ENCODE data around the gene FRMD7. TPM values are rescaled to one million over a fixed set of nuclear protein-coding genes. Genes with fewer than 3 reads are reported as not detected.
"Not testable (repeated sequence)": the region's sequence is repeated elsewhere in the genome, so short reads cannot be mapped to it uniquely, and the experiment has no call there.

FRMD7 gene
- total RNA-seq, 3 donors from 2014 or later = not detected

DNA sequence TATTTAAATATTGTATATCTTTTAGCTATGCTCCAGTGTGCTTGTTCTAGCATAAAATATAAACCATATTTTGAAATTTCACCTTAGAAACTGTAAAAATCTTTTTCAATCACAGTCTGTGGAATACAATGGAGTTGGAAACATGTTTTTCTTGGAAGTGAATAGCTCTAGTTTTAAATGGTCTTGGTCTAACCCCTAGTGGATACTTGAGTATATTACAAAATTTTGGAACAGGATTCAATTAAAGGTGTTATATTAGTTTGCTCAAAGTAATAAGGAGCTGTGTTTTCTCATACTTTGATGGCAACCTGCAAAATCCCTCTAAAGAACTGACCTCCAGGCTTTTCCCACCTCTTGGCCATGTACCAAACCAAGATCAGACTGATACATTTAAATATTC, 56.6 kb downstream of the FRMD7 start:
- H3K4me3 Mint-ChIP-seq = no peak overlapping the region
- peaks cover 3% of the 10 kb centered on the region for H3K36me3 Mint-ChIP-seq (ENCODE audit: insufficient read depth)
- no peaks in the 10 kb centered on the region for H3K9me3 Mint-ChIP-seq
- DNase-seq (no peak), ATAC-seq (no peak)
- no peaks in the 10 kb centered on the region for H3K4me1 Mint-ChIP-seq (ENCODE audit: low read depth)
- H3K27me3 Mint-ChIP-seq (ENCODE audit: low read depth) = no peaks in the 10 kb centered on the region

DNA sequence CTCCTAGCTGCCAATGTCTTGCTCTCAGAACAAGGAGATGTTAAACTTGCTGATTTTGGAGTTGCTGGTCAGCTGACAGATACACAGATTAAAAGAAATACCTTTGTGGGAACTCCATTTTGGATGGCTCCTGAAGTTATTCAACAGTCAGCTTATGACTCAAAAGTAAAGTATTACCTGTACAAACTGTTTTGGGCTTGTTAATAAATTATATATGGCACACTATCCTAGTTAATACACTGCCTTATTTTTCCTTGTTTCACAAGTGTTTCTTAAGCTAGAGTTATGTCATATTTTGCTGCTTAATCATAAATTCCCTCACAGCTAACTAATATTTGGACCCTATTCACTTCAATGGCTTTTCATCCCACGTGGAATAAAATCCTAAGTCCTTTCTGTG, 59.4 kb downstream of the FRMD7 start:
- Mint-ChIP-seq H3K9me3 (no peaks in the 10 kb centered on the region), H3K36me3 (ENCODE audit: insufficient read depth) (peaks cover 5% of the 10 kb centered on the region), H3K4me1 (ENCODE audit: low read depth) (no peaks in the 10 kb centered on the region), H3K4me3 (no peak overlapping the region), H3K27me3 (ENCODE audit: low read depth) (no peaks in the 10 kb centered on the region)
- DNase-seq (no peak), ATAC-seq (no peak)

DNA sequence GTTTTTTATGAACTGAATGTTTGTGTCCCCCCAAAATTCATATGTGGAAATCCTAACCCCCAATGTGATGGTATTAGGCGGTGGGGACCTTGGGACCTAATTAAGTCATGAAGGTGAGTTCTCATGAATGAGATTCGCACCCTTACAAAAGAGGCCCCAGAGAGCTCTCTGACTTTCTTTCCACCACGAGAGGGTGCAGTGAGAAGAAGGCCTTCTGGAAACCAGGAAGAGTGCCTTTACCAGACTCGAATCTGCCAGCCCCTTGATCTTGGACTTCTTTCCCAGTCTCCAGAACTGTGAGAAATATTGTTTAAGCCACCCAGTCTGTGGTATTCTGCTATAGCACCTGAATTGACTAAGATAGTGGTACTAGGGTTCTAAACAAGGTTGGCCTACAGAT, 64.0 kb downstream of the FRMD7 start:
- ATAC-seq (no peak), DNase-seq (no peak)
- Mint-ChIP-seq H3K9me3 (no peaks in the 10 kb centered on the region), H3K36me3 (ENCODE audit: insufficient read depth) (peaks cover 4% of the 10 kb centered on the region), H3K4me3 (no peak overlapping the region), H3K27me3 (ENCODE audit: low read depth) (no peaks in the 10 kb centered on the region), H3K4me1 (ENCODE audit: low read depth) (peaks cover 11% of the 10 kb centered on the region)

DNA sequence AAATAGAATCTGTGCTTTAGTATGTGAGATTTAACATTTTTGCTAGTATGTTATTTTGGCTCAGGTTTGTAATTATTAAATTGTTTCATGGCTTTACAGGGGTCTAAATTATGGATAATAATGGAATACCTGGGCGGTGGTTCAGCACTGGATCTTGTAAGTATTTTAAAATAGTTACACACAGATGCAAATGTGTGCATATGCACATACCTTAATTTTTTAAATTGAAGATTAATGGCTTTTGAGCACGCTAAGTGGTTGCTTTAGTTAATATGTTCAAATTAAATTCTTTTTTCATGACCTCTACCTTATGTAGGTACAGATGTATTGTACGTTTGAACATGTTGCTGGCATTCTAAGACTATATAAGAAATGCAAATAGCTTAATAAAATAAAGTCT, 64.5 kb downstream of the FRMD7 start:
- ATAC-seq = no peak
- Mint-ChIP-seq H3K27me3 (ENCODE audit: low read depth) (no peaks in the 10 kb centered on the region), H3K9me3 (no peaks in the 10 kb centered on the region), H3K4me1 (ENCODE audit: low read depth) (peaks cover 11% of the 10 kb centered on the region), H3K4me3 (no peak overlapping the region), H3K36me3 (ENCODE audit: insufficient read depth) (peaks cover 1% of the 10 kb centered on the region)
- no peak for DNase-seq

DNA sequence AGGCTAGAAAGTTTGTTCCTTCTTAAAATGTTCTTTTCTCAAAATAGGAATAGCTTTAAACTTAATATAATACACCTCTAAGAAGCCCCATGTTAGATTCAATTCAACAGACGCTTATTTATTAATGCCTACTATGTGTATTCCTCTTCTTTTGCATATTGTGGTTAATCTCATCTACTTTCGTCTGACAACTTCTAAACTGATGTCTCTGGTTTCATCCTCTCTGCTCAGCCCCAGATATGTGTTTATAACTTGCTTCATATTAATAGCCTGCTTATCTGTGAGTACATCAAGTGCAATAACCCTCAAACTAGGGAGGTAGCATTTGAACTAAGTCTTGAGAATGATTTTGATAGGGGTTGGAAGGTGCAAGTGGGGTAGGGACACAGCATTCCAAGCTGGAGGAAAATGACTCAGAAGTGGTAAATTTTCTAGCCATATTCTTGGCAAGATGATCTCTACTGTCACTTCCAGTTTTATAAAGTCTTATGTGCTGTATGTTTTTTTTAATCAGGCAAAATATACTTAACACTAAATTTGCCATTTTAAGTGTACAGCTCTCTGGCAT, 67.8 kb downstream of the FRMD7 start:
- ATAC-seq (no peak), DNase-seq (no peak)
- H3K36me3 Mint-ChIP-seq (ENCODE audit: insufficient read depth) = peaks cover 5% of the 10 kb centered on the region
- H3K9me3 Mint-ChIP-seq = no peaks in the 10 kb centered on the region
- H3K4me3 Mint-ChIP-seq = no peak overlapping the region
- peaks cover 18% of the 10 kb centered on the region for H3K4me1 Mint-ChIP-seq (ENCODE audit: low read depth)
- no peaks in the 10 kb centered on the region for H3K27me3 Mint-ChIP-seq (ENCODE audit: low read depth)

DNA sequence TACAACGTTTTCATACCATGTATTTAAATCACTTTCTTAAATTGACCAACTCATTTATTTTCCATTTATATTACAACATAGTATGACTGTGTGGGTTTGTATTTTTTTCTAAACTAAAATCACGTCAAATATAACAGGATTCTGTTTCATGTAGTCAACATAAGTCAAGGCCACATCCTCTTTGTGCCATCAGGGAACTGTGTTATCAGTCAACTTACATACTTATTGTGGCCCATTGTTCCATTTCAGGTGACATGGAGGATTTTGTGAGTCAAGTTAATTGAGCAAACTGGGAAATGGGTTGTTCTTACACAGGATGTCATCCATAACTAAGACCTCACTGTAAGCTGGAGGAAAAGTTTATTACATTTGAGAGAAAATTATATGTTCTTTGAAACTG, 68.8 kb downstream of the FRMD7 start:
- Mint-ChIP-seq H3K9me3 (no peaks in the 10 kb centered on the region), H3K4me3 (no peak overlapping the region), H3K27me3 (ENCODE audit: low read depth) (no peaks in the 10 kb centered on the region), H3K4me1 (ENCODE audit: low read depth) (peaks cover 18% of the 10 kb centered on the region), H3K36me3 (ENCODE audit: insufficient read depth) (peaks cover 4% of the 10 kb centered on the region)
- ATAC-seq (no peak), DNase-seq (no peak)

DNA sequence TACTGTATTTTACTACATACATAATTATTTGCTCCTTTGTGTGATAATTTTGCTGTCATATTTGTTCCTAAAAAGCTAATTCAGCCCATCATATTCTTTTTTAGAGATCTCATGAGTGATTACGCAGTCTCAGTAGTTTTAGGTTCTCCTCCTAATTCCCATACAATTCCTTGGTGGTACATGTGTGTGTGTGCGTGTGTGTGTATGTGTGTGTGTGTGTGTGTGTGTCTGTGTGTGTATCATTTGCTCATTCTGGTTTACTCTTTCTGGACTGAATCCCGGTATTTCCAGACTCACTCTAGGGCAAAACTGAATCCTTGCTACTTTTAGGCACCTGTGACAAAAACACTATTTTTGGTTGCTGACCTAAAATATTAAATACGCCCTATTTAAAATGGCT, 69.8 kb downstream of the FRMD7 start:
- Mint-ChIP-seq H3K36me3 (ENCODE audit: insufficient read depth) (peaks cover 4% of the 10 kb centered on the region), H3K4me1 (ENCODE audit: low read depth) (peaks cover 21% of the 10 kb centered on the region), H3K9me3 (no peaks in the 10 kb centered on the region), H3K4me3 (no peak overlapping the region), H3K27me3 (ENCODE audit: low read depth) (no peaks in the 10 kb centered on the region)
- ATAC-seq (no peak), DNase-seq (no peak)

DNA sequence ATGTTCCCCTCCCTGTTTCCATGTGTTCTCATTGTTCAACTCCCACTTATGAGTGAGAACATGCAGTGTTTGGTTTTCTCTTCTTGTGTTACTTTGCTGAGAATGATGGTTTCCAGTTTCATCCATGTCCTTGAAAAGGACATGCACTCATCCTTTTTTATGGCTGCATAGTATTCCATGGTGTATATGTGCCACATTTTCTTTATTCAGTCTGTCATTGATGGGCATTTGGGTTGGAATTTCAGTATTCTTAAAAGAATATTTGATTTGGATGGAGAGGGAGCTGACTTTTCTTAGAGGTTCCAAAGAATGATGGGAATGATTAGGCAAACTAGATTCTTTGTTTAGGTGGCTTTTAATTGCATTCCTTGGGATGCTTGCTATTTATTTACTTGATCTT, 76.0 kb downstream of the FRMD7 start:
- DNase-seq; ATAC-seq; H3K4me3 Mint-ChIP-seq; H3K36me3 Mint-ChIP-seq (ENCODE audit: insufficient read depth); H3K27me3 Mint-ChIP-seq (ENCODE audit: low read depth); H3K9me3 Mint-ChIP-seq: not testable (repeated sequence)
- peaks cover 18% of the 10 kb centered on the region for H3K4me1 Mint-ChIP-seq (ENCODE audit: low read depth)

DNA sequence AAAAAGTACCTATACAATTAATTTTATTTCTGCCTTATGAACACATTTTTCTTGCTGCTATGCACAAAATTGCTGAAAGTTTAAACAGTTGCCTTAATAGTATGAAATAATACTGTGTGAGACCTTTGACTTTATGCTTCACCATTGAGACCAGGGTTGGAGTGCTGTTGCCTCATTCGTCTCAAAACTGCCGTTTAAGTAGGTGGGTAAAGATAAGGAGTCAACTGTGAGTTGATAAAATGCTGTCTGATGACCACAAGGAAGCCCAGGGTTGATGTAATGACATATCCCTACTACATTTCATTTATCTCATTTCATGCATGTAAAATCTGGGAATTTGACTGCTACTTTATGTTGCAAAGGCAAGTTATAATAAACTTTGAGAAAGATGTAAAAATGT, 81.3 kb downstream of the FRMD7 start:
- no peak for DNase-seq
- H3K9me3 Mint-ChIP-seq = no peaks in the 10 kb centered on the region
- peaks cover 34% of the 10 kb centered on the region for H3K4me1 Mint-ChIP-seq (ENCODE audit: low read depth)
- ATAC-seq = no peak
- H3K4me3 Mint-ChIP-seq = no peak overlapping the region
- H3K36me3 Mint-ChIP-seq (ENCODE audit: insufficient read depth) = no peaks in the 10 kb centered on the region
- H3K27me3 Mint-ChIP-seq (ENCODE audit: low read depth) = no peaks in the 10 kb centered on the region

DNA sequence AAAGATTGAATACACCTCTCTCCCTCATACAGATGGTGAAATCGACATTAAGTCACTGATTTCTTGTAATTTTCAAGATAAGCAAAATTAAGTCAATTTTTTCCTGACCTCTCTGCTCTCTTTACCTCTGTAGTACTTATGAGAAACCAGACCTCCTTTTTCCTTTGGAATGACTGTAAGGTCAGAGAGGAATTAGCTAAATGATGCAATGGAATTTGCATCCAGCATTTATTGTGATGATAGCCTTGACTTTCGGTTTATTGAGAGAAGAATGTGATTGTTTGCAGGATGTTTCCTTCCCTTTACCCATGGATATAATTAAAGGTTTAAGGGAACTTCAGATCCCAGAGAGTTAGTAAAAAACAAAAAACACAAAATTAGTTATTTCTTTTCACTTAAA, 82.4 kb downstream of the FRMD7 start:
- Mint-ChIP-seq H3K36me3 (ENCODE audit: insufficient read depth) (no peaks in the 10 kb centered on the region), H3K4me3 (no peak overlapping the region), H3K27me3 (ENCODE audit: low read depth) (no peaks in the 10 kb centered on the region), H3K9me3 (no peaks in the 10 kb centered on the region), H3K4me1 (ENCODE audit: low read depth) (peaks cover 44% of the 10 kb centered on the region)
- DNase-seq (no peak), ATAC-seq (no peak)

DNA sequence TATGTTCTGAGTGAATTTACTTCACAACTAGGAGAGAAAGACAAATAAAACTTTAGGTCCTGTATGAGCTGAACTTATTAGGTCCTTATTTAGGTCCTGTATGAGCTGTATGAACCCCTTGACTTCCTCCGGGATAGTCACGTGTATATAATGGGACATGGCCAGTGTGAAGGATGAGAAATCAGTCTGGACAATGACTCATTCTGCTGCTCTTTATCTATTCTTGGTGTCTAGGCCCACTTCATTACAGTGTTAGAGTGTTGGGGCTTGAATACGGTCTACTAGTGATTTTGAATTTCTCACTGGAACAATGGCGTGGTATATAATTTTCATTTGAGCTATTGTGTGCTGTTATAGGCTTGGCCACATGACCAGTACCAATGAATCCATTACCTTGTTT, 82.9 kb downstream of the FRMD7 start:
- no peak for ATAC-seq
- H3K27me3 Mint-ChIP-seq (ENCODE audit: low read depth) = no peaks in the 10 kb centered on the region

DNA sequence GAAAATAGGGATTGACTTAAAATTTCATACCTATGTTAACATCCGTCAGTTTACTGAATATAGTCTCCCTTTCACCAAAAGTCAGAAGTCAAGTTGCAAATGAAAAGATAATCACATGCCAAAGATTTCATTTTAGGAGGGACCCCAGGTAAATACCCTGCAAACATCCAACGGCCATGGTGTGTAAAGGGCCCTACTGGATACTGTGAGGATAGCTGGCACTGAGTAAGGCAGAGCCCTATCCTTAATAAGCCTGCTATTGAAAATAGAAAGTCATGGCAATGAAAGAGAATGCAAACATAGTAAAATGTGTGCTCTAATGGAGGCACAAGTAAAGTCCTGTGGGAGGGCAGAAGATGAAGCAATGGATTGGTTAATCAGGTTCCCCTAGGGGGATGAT, 83.8 kb downstream of the FRMD7 start:
- DNase-seq (no peak), ATAC-seq (no peak)
- H3K36me3 Mint-ChIP-seq (ENCODE audit: insufficient read depth) = no peaks in the 10 kb centered on the region
- H3K9me3 Mint-ChIP-seq = no peaks in the 10 kb centered on the region
- H3K4me3 Mint-ChIP-seq = no peak overlapping the region
- H3K27me3 Mint-ChIP-seq (ENCODE audit: low read depth) = no peaks in the 10 kb centered on the region
- H3K4me1 Mint-ChIP-seq (ENCODE audit: low read depth) = peaks cover 48% of the 10 kb centered on the region

More for the DNA sequence above, 82.9 kb downstream of the FRMD7 start:
- DNase-seq = no peak
- Mint-ChIP-seq H3K4me3 (no peak overlapping the region), H3K36me3 (ENCODE audit: insufficient read depth) (no peaks in the 10 kb centered on the region), H3K9me3 (no peaks in the 10 kb centered on the region), H3K4me1 (ENCODE audit: low read depth) (peaks cover 47% of the 10 kb centered on the region)

DNA sequence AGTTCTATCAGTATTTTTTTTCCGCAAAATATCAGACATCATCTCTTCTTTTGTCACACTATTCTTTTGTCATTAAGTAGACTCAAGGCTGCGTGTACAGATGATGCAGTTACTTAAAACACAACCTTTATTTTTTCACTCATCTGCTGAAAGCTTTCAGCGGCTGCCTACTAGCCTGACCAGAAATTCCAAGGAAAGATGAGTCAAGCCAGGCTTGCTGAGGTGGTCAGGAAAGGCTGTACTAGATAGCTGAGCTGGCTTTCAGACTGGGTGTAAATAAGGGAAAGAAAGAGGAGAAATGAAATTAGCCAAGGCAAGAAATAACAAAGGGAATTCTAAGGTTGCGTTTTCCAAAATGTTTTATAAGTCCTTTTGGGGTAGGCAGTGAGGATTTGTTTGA, 86.8 kb downstream of the FRMD7 start:
- no peak overlapping the region for H3K4me3 Mint-ChIP-seq
- no peak for ATAC-seq
- no peaks in the 10 kb centered on the region for H3K9me3 Mint-ChIP-seq
- H3K36me3 Mint-ChIP-seq (ENCODE audit: insufficient read depth) = no peaks in the 10 kb centered on the region
- no peaks in the 10 kb centered on the region for H3K27me3 Mint-ChIP-seq (ENCODE audit: low read depth)
- peaks cover 52% of the 10 kb centered on the region for H3K4me1 Mint-ChIP-seq (ENCODE audit: low read depth)
- no peak for DNase-seq

DNA sequence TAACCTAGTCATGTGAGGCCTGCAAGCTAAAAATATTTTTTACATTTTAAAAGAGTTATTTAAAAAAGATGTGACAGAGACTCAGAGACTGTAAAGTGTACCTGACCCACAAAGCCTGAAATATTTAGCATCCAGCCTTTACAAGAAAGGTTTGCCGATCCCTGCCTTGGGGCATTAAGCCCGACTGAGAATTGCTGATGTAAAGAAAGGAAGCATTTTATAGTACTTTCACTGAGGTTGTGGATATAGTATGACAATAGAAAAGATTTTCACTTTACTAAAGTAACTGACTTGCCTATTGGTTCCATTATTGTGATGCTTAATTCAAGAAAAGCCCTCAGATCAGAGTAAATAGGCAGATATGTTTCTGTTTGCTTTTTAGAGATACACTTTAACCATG, 87.8 kb downstream of the FRMD7 start:
- DNase-seq = no peak
- ATAC-seq = no peak
- Mint-ChIP-seq H3K4me3 (no peak overlapping the region), H3K36me3 (ENCODE audit: insufficient read depth) (no peaks in the 10 kb centered on the region), H3K9me3 (no peaks in the 10 kb centered on the region), H3K4me1 (ENCODE audit: low read depth) (peaks cover 51% of the 10 kb centered on the region), H3K27me3 (ENCODE audit: low read depth) (no peaks in the 10 kb centered on the region)

DNA sequence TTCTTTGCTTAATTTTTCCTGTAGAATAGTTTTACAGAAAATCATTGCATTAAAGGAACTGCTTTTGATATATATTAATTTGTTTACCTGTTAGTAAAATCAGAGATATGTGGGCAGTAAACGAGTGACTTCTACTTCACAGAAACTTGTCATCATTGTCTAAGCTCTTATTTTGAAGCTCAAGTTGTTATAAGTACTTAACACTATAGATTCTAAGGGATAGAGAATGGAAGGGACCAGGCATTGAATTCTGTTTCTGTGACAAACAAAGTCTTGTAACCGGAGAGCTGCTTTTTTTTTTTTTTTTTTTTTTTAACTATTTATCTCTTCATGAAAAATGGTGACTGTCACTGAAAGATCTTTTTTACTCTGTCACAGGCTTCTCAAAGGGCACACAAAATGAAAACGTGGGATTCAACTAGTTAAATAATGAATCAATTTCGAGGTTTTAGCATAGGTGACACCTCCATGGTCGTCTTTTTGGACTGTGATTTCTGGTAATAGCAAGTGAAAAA, 90.3 kb downstream of the FRMD7 start:
- Mint-ChIP-seq H3K36me3 (ENCODE audit: insufficient read depth) (no peaks in the 10 kb centered on the region), H3K4me3 (no peak overlapping the region), H3K9me3 (no peaks in the 10 kb centered on the region), H3K4me1 (ENCODE audit: low read depth) (peaks cover 55% of the 10 kb centered on the region), H3K27me3 (ENCODE audit: low read depth) (no peaks in the 10 kb centered on the region)
- no peak for DNase-seq
- ATAC-seq = no peak

DNA sequence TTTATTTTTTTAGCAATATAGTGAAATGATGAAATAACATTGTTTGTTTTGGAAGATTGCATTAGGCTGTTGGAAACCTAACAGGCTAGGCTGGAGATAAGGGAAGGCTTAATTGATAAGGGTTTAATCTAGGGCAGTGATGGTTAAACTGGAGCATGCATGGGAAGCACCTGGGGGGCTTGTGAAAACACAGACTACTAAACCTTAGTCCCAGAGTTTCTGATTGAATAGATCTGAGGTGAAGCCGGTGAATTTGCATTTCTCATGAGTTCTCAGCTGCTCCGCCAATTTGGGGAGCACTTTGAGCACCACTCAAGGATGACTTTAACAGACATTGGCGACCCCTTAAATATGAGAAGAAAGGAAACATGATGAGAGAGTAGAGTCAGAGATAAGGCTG, 93.2 kb downstream of the FRMD7 start:
- Mint-ChIP-seq H3K9me3 (no peaks in the 10 kb centered on the region), H3K36me3 (ENCODE audit: insufficient read depth) (peaks cover 4% of the 10 kb centered on the region), H3K4me1 (ENCODE audit: low read depth) (peaks cover 54% of the 10 kb centered on the region), H3K4me3 (no peak overlapping the region), H3K27me3 (ENCODE audit: low read depth) (no peaks in the 10 kb centered on the region)
- DNase-seq (no peak), ATAC-seq (no peak)

Data from activated T-cell treated with anti-CD3 and anti-CD28 coated beads, Interleukin-2, amount 50 U/mL, for 4 hours (primary cell).